Coronary artery (tissue), 2 donors: ENCODE data around the gene RNF207.

Source experiments
- DNase-seq: peaks from one replicate; pipeline ENCODE4 v3.0.0-alpha.2; 2017; ENCODE audit warnings: low spot score
- H3K27ac ChIP-seq, 2 donors: fragments of 200-600 bp; sonication (generic); one replicate each; pipeline ENCODE4 v1.5.1; 2016 to 2019
- H3K4me3 ChIP-seq: fragments of 200-600 bp; sonication (generic); 2 replicates; pipeline ENCODE4 v1.5.1; 2016; ENCODE audit warnings: mild to moderate bottlenecking, moderate library complexity
- TF ChIP-seq, protein P1 (sequence below): fragments of 200-600 bp; sonication (generic); IDR thresholded peaks from one replicate; pipeline ENCODE4 v1.5.1; 2019; ENCODE audit warnings: antibody characterized with exemption

RNF207 gene

DNA sequence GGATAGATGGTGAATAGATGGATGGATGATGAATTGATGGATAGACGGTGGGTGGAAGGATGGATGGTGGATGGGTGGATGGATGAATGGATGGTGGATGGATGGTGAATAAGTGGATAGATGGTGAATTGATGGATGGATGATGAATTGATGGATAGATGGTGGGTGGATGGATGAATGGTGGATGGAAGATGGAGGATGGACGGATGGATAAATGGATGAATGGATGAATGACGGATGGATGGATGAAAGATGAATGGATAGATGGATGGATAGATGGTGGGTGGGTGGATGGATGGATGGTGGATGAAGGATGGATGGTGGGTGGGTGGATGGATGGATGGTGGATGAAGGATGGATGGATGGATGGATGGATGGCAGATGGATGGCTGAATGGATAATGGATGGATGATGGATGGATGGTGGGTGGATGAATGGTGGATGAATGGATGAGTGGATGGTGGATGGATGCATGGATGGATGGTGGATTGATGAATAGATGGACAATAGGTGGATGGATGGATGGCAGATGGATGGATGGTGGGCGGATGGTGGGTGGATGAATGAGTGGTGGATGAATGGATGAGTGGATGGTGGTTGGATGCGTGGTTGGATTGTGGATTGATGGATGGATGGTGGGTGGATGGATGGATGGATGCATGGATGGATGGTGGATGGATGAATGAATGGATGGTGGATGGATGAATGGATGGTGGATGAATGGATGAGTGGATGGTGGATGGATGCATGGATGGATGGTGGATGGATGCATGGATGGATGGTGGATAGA, 31.1 kb upstream of the RNF207 start:
- H3K4me3 ChIP-seq, result no peak overlapping the region
- no peak overlapping the region for H3K27ac ChIP-seq
- TF ChIP-seq, protein P1, sequence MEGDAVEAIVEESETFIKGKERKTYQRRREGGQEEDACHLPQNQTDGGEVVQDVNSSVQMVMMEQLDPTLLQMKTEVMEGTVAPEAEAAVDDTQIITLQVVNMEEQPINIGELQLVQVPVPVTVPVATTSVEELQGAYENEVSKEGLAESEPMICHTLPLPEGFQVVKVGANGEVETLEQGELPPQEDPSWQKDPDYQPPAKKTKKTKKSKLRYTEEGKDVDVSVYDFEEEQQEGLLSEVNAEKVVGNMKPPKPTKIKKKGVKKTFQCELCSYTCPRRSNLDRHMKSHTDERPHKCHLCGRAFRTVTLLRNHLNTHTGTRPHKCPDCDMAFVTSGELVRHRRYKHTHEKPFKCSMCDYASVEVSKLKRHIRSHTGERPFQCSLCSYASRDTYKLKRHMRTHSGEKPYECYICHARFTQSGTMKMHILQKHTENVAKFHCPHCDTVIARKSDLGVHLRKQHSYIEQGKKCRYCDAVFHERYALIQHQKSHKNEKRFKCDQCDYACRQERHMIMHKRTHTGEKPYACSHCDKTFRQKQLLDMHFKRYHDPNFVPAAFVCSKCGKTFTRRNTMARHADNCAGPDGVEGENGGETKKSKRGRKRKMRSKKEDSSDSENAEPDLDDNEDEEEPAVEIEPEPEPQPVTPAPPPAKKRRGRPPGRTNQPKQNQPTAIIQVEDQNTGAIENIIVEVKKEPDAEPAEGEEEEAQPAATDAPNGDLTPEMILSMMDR, result no peak
- DNase-seq, result no peak

DNA sequence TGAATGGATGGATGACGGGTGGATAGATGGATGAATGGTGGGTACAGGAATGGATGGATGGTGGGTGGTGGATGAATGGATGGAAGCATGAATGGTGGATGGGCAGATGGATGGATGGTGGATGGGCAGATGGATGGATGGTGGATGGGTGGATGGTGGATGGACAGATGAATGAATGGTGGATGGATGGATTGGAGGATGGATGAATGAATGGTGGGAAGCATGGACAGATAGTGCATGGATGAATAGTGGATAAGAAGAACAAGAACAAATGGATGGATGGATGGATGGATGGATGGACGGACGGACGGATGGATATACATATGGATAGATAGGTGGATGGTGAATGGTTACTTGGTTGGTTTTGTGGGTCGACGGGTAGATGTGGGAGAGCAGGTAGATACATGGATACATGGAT, 30.5 kb upstream of the RNF207 start:
- H3K4me3 ChIP-seq, result no peak overlapping the region
- no peak overlapping the region for H3K27ac ChIP-seq
- DNase-seq, result no peak
- TF ChIP-seq, protein P1, result no peak

DNA sequence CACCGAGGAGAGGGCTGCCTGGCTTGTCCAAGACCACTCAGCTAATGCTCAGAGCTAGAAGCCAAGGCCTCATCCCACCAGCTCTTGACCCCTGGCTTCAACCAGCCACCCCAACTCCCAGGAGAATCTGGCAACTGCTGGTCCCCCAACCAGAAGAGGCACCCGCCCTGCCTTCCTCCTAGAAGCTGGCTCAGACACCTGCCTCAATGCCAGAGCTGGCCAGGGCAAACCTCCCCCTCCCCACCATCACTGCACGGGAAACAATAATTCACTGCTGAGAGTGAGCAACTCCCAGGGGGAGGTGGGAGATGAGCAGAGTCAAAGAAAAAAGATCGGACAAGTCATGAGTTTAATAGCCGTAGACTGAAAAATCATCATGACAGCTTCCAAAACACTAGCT, 29.1 kb upstream of the RNF207 start:
- H3K27ac ChIP-seq, result no peak overlapping the region
- no peak for DNase-seq
- H3K4me3 ChIP-seq, result no peak overlapping the region
- TF ChIP-seq, protein P1, result no peak

DNA sequence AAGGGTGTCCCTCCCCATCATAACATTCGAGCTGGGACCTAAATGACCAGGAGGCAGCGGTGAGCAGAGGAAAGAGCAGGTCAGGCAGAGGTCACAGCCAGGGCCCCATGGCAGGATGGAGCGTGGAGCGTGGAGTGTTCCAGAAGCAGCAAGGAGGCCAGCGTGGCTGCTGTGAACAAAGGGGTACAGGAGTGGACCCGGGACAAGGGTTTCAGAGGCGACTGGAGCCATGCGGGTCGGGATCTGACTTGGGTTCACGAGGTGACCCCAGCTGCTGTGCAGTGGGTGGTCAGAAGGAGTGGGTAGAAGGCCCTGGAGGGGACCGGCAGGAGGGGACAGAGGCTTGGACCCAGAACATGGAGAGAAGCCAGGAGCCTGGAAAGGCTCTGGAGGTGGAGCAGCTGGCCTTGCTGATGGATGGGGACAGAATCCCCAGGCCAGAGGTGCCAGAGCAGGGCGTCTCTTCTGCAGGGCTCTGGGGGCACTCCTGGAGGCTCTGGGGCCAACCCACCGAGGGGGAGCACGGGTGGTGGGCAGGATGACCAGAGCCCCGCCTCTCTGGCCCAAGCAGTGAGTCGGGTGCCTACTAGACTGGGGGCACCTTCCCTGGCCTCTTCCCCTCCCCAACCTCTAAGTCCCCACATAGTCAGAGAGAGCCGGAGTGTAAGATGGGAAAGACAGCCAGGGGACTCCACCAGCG, 28.1 kb upstream of the RNF207 start:
- DNase-seq, result no peak
- no peak overlapping the region for H3K27ac ChIP-seq

DNA sequence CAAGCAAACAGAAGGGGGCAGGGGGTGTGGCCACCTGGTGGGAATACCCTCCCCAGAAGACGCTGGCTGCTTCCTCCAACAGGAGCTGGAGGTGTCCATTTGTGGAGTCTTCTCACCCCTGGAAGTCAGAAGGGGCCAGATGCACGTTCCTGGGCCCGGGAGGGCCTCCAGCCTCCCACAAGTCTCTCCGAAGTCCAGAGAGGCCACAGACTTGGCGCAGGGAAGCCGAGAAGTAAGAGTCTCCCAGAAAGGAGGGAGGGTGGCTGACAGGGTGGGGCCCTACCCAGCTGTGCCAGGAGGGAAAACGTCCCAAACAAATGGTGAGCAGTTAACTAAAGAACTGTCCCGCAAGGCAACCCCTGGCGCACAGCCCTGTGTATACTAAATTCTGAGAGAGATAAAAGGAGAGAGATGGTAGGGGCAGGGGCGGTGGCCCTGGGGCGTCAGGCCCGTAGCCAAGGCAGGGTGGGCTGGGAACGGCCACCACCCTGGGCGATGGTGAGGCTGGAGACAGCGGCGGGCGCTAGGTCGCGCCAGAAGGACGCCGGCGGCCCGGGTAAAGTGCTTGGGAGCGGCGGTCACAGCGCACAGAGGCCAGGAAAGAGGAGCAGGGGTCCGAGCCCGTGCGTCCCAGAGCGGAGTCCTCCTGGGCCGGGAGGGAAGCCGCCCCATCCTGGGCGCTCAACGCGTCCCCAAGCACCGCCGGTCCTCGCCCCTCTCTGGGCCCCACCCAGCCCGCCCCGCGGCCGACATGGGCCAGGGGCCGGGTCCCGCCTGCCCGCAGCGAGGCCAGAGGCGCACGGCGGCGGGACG, 27.0 kb upstream of the RNF207 start:
- TF ChIP-seq, protein P1, result no peak

More for the DNA sequence above, 28.1 kb upstream of the RNF207 start:
- no peak overlapping the region for H3K4me3 ChIP-seq
- TF ChIP-seq, protein P1, result no peak

DNA sequence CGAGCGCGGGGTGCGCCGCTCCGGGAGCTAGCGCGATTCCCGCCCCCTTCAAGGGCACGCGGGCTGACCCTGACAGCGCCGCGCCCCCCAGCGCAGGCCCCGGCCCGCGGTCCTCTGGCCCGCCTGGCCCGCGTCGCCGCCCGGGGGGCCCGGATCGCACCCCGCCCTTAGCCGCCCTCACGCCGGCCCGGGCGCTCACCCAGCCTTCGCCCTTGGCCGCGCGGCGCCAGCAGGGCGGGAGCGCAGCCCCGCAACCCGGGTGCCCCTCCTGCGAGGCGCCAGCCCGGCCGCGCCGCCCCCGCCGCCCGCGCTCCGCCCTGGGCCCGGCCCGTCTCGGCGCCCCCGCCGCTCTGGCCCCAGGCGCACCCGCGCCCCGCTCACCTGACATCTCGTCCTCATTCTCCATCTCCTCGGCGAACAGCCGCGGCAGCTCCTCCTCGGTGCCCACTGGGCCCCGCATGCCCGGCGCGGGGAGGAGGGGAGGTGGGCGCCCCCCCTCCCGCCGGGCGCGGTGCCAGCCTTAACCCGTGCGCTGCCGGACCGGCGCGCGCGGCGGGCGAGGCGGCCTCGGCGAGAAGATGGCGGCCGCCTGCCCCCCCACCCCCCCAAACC, 26.2 kb upstream of the RNF207 start:
- H3K4me3 ChIP-seq, result peak overlapping the region; percentile 77
- H3K27ac ChIP-seq, result peak overlapping the region in 1 of 2 donors; percentile 70
- DNase-seq, result no peak
- TF ChIP-seq, protein P1, result no peak

More for the DNA sequence above, 27.0 kb upstream of the RNF207 start:
- Histone ChIP-seq H3K27ac (peak overlapping the region in 1 of 2 donors; percentile 70), H3K4me3 (peak overlapping the region; percentile 77)
- DNase-seq, result no peak
